Stimulated activated CD4-positive, alpha-beta T cell treated with anti-CD3 and anti-CD28 coated beads, Interleukin-2, amount 100 ng/mL, for 48 hours (primary cell): Measurements from ENCODE around the gene ERO1A.

Source experiments
- DNase-seq, 2 donors: peaks; one replicate each; pipeline ENCODE4 v3.0.0-alpha.2; 2020

Gene ERO1A

GRCh38 chr14:52599974-52600373 is 95.4 kb downstream of the ERO1A start:
- no peak for DNase-seq

- DNase-seq, result no peak
Observed at GRCh38 chr14:52598568-52598967, 96.8 kb downstream of the ERO1A start.

- no peak for DNase-seq
Observed at GRCh38 chr14:52596861-52597260, 98.5 kb downstream of the ERO1A start.

- no peak for DNase-seq
Observed at GRCh38 chr14:52596320-52596719, 99.0 kb downstream of the ERO1A start.

- DNase-seq, result no peak
Observed at GRCh38 chr14:52590318-52590717, 105.0 kb downstream of the ERO1A start.
